K562 (cell line): Measurements from ENCODE around the gene WASF2. TPM values are rescaled to one million over a fixed set of nuclear protein-coding genes. Genes with fewer than 3 reads are reported as not detected.

Source experiments
- ATF6 ChIP-seq: sonication (generic); formaldehyde crosslinking; IDR thresholded peaks from 2 replicates; pipeline ENCODE4 v1.4.0; 2020; ENCODE audit warnings: mild to moderate bottlenecking, missing genetic modification reagents
- DDX20 ChIP-seq: fragments of 450-650 bp; IDR thresholded peaks from 2 replicates; pipeline ENCODE4 v1.6.1; 2016; ENCODE audit warnings: missing genetic modification characterization, low read depth, mild to moderate bottlenecking, missing compliant biosample characterization, moderate library complexity
- ESRRA ChIP-seq: fragments of 450-650 bp; IDR thresholded peaks from 2 replicates; pipeline ENCODE4 v1.6.1; 2014; ENCODE audit warnings: low read depth, mild to moderate bottlenecking, moderate library complexity, borderline replicate concordance
- FOXJ2 ChIP-seq: fragments of 200-800 bp; sonication (Bioruptor generic); IDR thresholded peaks from 2 replicates; pipeline ENCODE4 v1.6.1; 2016; ENCODE audit warnings: missing genetic modification characterization, missing compliant biosample characterization
- GATA2 ChIP-seq: sonication (generic); formaldehyde crosslinking; IDR thresholded peaks from 2 replicates; pipeline ENCODE4 v1.4.0; 2020; ENCODE audit warnings: mild to moderate bottlenecking, missing genetic modification reagents
- GTF2B ChIP-seq: IDR thresholded peaks from 2 replicates; pipeline ENCODE4 v1.6.1; 2011; ENCODE audit not compliant: insufficient read length; ENCODE audit errors: extremely low read depth
- HES1 ChIP-seq: fragments of 450-650 bp; IDR thresholded peaks from 2 replicates; pipeline ENCODE4 v1.6.1; 2016; ENCODE audit warnings: low read depth, mild to moderate bottlenecking, moderate library complexity
- MLLT1 ChIP-seq, 2 experiments: fragments of 450-650 bp; IDR thresholded peaks; 2 replicates each; pipeline ENCODE4 v1.6.1; 2016
- NFE2L1 ChIP-seq: fragments of 450-650 bp; IDR thresholded peaks from 2 replicates; pipeline ENCODE4 v1.6.1; 2016; ENCODE audit warnings: missing genetic modification characterization, low read depth, mild to moderate bottlenecking, missing compliant biosample characterization, moderate library complexity, borderline replicate concordance
- PHF8 ChIP-seq: fragments of 200-600 bp; sonication (generic); IDR thresholded peaks from 2 replicates; pipeline ENCODE4 v1.6.1; 2012; ENCODE audit warnings: mixed run types, mild to moderate bottlenecking, inconsistent platforms, low read length, moderate library complexity, borderline replicate concordance
- POLR2B ChIP-seq: fragments of 450-650 bp; IDR thresholded peaks from 2 replicates; pipeline ENCODE4 v1.6.1; 2018; ENCODE audit warnings: low read depth; ENCODE audit not compliant: partially characterized antibody
- RFX5 ChIP-seq: IDR thresholded peaks from 2 replicates; pipeline ENCODE4 v1.6.1; 2011; ENCODE audit warnings: low read depth, mild to moderate bottlenecking, improper control_type of control experiment, low read length
- SNAPC5 ChIP-seq: fragments of 250-450 bp; sonication (Bioruptor Pico); IDR thresholded peaks from 2 replicates; pipeline ENCODE4 v1.8.0; 2021; ENCODE audit warnings: moderate library complexity, mild to moderate bottlenecking, inconsistent platforms
- SP1 ChIP-seq: sonication (generic); formaldehyde crosslinking; IDR thresholded peaks from 2 replicates; pipeline ENCODE4 v1.8.1; 2022; ENCODE audit warnings: mild to moderate bottlenecking, missing genetic modification reagents
- TARDBP ChIP-seq: fragments of 450-650 bp; IDR thresholded peaks from 2 replicates; pipeline ENCODE4 v1.6.1; 2016
- ZNF197 ChIP-seq: fragments of 200-800 bp; sonication (Bioruptor generic); IDR thresholded peaks from 2 replicates; pipeline ENCODE4 v1.6.1; 2016; ENCODE audit warnings: low read depth, missing genetic modification characterization, missing compliant biosample characterization
- ZNF347 ChIP-seq: fragments of 450-650 bp; formaldehyde crosslinking; IDR thresholded peaks from 2 replicates; pipeline ENCODE4 v1.4.0; 2020; ENCODE audit warnings: low read depth, mild to moderate bottlenecking, moderate library complexity
- ZNF449 ChIP-seq: fragments of 250-450 bp; sonication (Bioruptor Pico); IDR thresholded peaks from 2 replicates; pipeline ENCODE4 v1.8.0; 2022; ENCODE audit warnings: moderate library complexity, mild to moderate bottlenecking, inconsistent platforms
- ZNF76 ChIP-seq: fragments of 250-450 bp; sonication (Bioruptor Pico); IDR thresholded peaks from 2 replicates; pipeline ENCODE4 v1.4.0; 2020; ENCODE audit warnings: mild to moderate bottlenecking, moderate library complexity, borderline replicate concordance
- polyA plus RNA-seq, 8 experiments: library from polyadenylated mRNA; depleted of rRNA in 4 of 8; stranded (reverse) in 5 of 8; unstranded in 3 of 8; fragments of >200 nt; fragmentation: Nextera tagmentation in 2 of 8; fragmentation: Illumina TruSeq in 1 of 8; extraction: Ambion mirVana in 2 of 8; extraction: Trizol in 1 of 8; gene quantifications; 2 replicates each; pipeline versions ENCODE4 v1.2.1 to v1.2.3, GENCODE V29; 2011 to 2014; ENCODE audit warnings: inconsistent platforms in 1 of 8, missing spikeins in 1 of 8
- total RNA-seq, 7 experiments: library from RNA; depleted of rRNA in 6 of 7; stranded (reverse); fragments of >200 nt in 6 of 7; fragmentation: Illumina TruSeq in 2 of 7; extraction: Trizol in 2 of 7; gene quantifications; 2 replicates each; pipeline versions ENCODE4 v1.2.1 to v1.2.3, GENCODE V29; 2011 to 2021; ENCODE audit warnings: low replicate concordance in 1 of 7

The WASF2 gene
- total and polyA plus RNA-seq, 9 of the 15 experiments (the other 6 are each of a cell fraction or from before 2014, with no cell fraction given), result 8.2 to 163 (median 31.2) TPM

- TF ChIP-seq SNAPC5 (CRISPR knock-in tag) (no peak), ZNF197 (CRISPR knock-in tag) (no peak), NFE2L1 (tag) (peak; percentile 54; the same call in 1 of the 2 replicates), ZNF347 (CRISPR knock-in tag) (no peak), GATA2 (peak; percentile 56; the same call in 1 of the 2 replicates), MLLT1 (IDR thresholded peaks at IDR 0.05) (peak in 1 of 2 experiments; percentile 8; a peak in 1 of 4 replicates), ZNF76 (CRISPR knock-in tag) (no peak), GTF2B (no peak), TARDBP (peak; percentile 68; the same call in 1 of the 2 replicates), DDX20 (no peak), ESRRA (peak; percentile 59; the same call in 1 of the 2 replicates), ZNF449 (CRISPR knock-in tag) (no peak), ATF6 (CRISPR knock-in tag) (no peak), RFX5 (no peak), FOXJ2 (tag) (no peak), SP1 (CRISPR knock-in tag) (0 out of 2 replicates have a peak, but pooled peaks have one; percentile 46), PHF8 (no peak), HES1 (0 out of 2 replicates have a peak, but pooled peaks have one; percentile 8), POLR2B (peak; percentile 19)
Observed at GRCh38 chr1:27428316-27429028, 61.5 kb downstream of the WASF2 start (continued).
